SK-N-SH (cell line): ENCODE measurements around the gene ALDH3A2. TPM values are rescaled to one million over a fixed set of nuclear protein-coding genes. Genes with fewer than 3 reads are reported as not detected.

Experiments
- CTCF ChIA-PET: fragments of 300-600, 350-600 bp; formaldehyde crosslinking; extraction: SDS; loops from one replicate; lab custom pipeline; 2021; lab: Yijun Ruan, JAX
- POLR2A ChIA-PET: fragments of 350-600 bp; sonication (Branson Sonifier 250); formaldehyde crosslinking; extraction: SDS; loops from one replicate; lab custom pipeline; 2020; ENCODE audit warnings: antibody characterized with exemption, inconsistent platforms; lab: Yijun Ruan, JAX
- DNase-seq: peaks from one replicate; pipeline ENCODE4 v3.0.0; 2012
- H2AFZ ChIP-seq: fragments of 200-600 bp; sonication (generic); 2 replicates; pipeline ENCODE4 v1.8.1; 2016; ENCODE audit warnings: antibody characterized with exemption, mild to moderate bottlenecking, low read depth
- H3F3A ChIP-seq: fragments of 200-600 bp; sonication (generic); replicated peaks from 2 replicates; pipeline ENCODE3; 2016; ENCODE audit warnings: antibody characterized with exemption, mild to moderate bottlenecking; ENCODE audit not compliant: insufficient read depth
- H3K27ac ChIP-seq, 2 experiments: fragments of 200-500 bp in 1 of 2; fragments of 200-600 bp in 1 of 2; sonication (Bioruptor generic) in 1 of 2; sonication (generic), shearing (Covaris generic) in 1 of 2; 2 replicates each; pipeline versions ENCODE4 v1.5.1 to v1.6.1; 2014 to 2016; ENCODE audit warnings: low read depth in 2 of 2, inconsistent platforms in 1 of 2, low read length in 1 of 2, mild to moderate bottlenecking in 1 of 2, mixed read lengths in 1 of 2
- H3K27me3 ChIP-seq: fragments of 200-600 bp; sonication (generic), shearing (Covaris generic); 2 replicates; pipeline ENCODE4 v1.6.1; 2016; ENCODE audit warnings: mixed run types; ENCODE audit not compliant: insufficient read depth
- H3K36me3 ChIP-seq, 2 experiments: fragments of 200-500 bp in 1 of 2; fragments of 200-600 bp in 1 of 2; sonication (Bioruptor generic) in 1 of 2; sonication (generic) in 1 of 2; replicated peaks in 1 of 2; 2 replicates each; pipeline versions ENCODE3 to v1.5.1; 2014 to 2016; ENCODE audit warnings: low read length in 1 of 2, mild to moderate bottlenecking in 1 of 2; ENCODE audit not compliant: insufficient read depth in 2 of 2, control insufficient read depth in 1 of 2
- H3K4me1 ChIP-seq, 2 experiments: fragments of 200-500 bp in 1 of 2; fragments of 200-600 bp in 1 of 2; sonication (Bioruptor generic) in 1 of 2; sonication (generic), shearing (Covaris generic) in 1 of 2; 2 replicates each; pipeline versions ENCODE4 v1.5.1 to v1.6.1; 2014 to 2016; ENCODE audit warnings: low read depth in 1 of 2, low read length in 1 of 2, mixed run types in 1 of 2; ENCODE audit not compliant: insufficient read depth in 2 of 2, control insufficient read depth in 1 of 2
- H3K4me2 ChIP-seq: fragments of 200-600 bp; sonication (generic), shearing (Covaris generic); 2 replicates; pipeline ENCODE4 v1.6.1; 2017; ENCODE audit warnings: mixed run types
- H3K4me3 ChIP-seq, 2 experiments: fragments of 200-500 bp in 1 of 2; fragments of 200-600 bp in 1 of 2; sonication (Bioruptor generic) in 1 of 2; sonication (generic), shearing (Covaris generic) in 1 of 2; 2 replicates each; pipeline versions ENCODE4 v1.5.1 to v1.8.1; 2014 to 2016; ENCODE audit warnings: low read depth in 2 of 2, inconsistent platforms in 1 of 2, low read length in 1 of 2, mild to moderate bottlenecking in 1 of 2, mixed read lengths in 1 of 2, moderate library complexity in 1 of 2
- H3K79me2 ChIP-seq: fragments of 200-600 bp; sonication (generic); 2 replicates; pipeline ENCODE4 v1.8.1; 2017; ENCODE audit warnings: mild to moderate bottlenecking; ENCODE audit not compliant: insufficient read depth
- H3K9ac ChIP-seq: fragments of 200-600 bp; sonication (generic); 2 replicates; pipeline ENCODE4 v1.6.1; 2017; ENCODE audit warnings: mixed run types
- H3K9me2 ChIP-seq: fragments of 200-600 bp; sonication (generic); 2 replicates; pipeline ENCODE4 v1.6.1; 2017; ENCODE audit warnings: mixed run types
- H3K9me3 ChIP-seq: fragments of 200-600 bp; sonication (generic); 2 replicates; pipeline ENCODE4 v1.6.1; 2017; ENCODE audit warnings: mixed run types, mild to moderate bottlenecking, moderate library complexity
- H4K20me1 ChIP-seq: fragments of 200-600 bp; sonication (generic); 2 replicates; pipeline ENCODE4 v1.6.1; 2017; ENCODE audit warnings: mild to moderate bottlenecking, mixed run types; ENCODE audit not compliant: insufficient read depth
- CHD2 ChIP-seq: fragments of 150-350 bp; IDR thresholded peaks from 2 replicates; pipeline ENCODE4 v1.6.1; 2018; ENCODE audit warnings: low read length; ENCODE audit not compliant: partially characterized antibody
- CTCF ChIP-seq: fragments of 200-600 bp; sonication (generic); IDR thresholded peaks from 2 replicates; pipeline ENCODE4 v1.6.1; 2017; ENCODE audit warnings: antibody characterized with exemption, mild to moderate bottlenecking, moderate library complexity
- ELF1 ChIP-seq: IDR thresholded peaks from 2 replicates; pipeline ENCODE4 v1.4.0; 2012
- EP300 ChIP-seq, 2 experiments: IDR thresholded peaks; 2 replicates each; pipeline versions ENCODE4 v1.4.0 to v1.6.1; 2012; ENCODE audit warnings: borderline replicate concordance in 1 of 2, low read depth in 1 of 2, low read length in 1 of 2
- EZH2phosphoT487 ChIP-seq: fragments of 200-600 bp; sonication (generic); IDR thresholded peaks from 2 replicates; pipeline ENCODE4 v1.6.1; 2017; ENCODE audit warnings: low read depth, mixed run types, mild to moderate bottlenecking, antibody characterized with exemption, moderate library complexity, borderline replicate concordance
- GABPA ChIP-seq: IDR thresholded peaks from 2 replicates; pipeline ENCODE4 v1.4.0; 2012; ENCODE audit warnings: low read depth, mild to moderate bottlenecking
- JUND ChIP-seq: IDR thresholded peaks from 2 replicates; pipeline ENCODE4 v1.4.0; 2012
- MAX ChIP-seq: IDR thresholded peaks from 2 replicates; pipeline ENCODE4 v1.4.0; 2012; ENCODE audit warnings: low read depth
- NFIC ChIP-seq: IDR thresholded peaks from 2 replicates; pipeline ENCODE4 v1.4.0; 2012; ENCODE audit warnings: borderline replicate concordance
- POLR2AphosphoS5 ChIP-seq: IDR thresholded peaks from 2 replicates; pipeline ENCODE4 v1.6.1; 2012; ENCODE audit warnings: low read depth, low read length
- RXRA ChIP-seq: IDR thresholded peaks from 2 replicates; pipeline ENCODE4 v1.4.0; 2012; ENCODE audit warnings: low read depth, mild to moderate bottlenecking, borderline replicate concordance
- SMC3 ChIP-seq: IDR thresholded peaks from 2 replicates; pipeline ENCODE4 v1.6.1; 2012; ENCODE audit warnings: low read depth, low read length, improper control_type of control experiment
- USF1 ChIP-seq: IDR thresholded peaks from 2 replicates; pipeline ENCODE4 v1.4.0; 2012; ENCODE audit warnings: low read depth, borderline replicate concordance
- ZBTB33 ChIP-seq: IDR thresholded peaks from 2 replicates; pipeline ENCODE4 v1.4.0; 2012; ENCODE audit warnings: low read depth, borderline replicate concordance
- WGBS: methylation state at CpG from one replicate; pipeline ENCODE4 v1.1.6; 2017; ENCODE audit warnings: low lambda C conversion rate; 5-methylcytosine and 5-hydroxymethylcytosine counted together
- polyA plus RNA-seq, 3 experiments: library from polyadenylated mRNA; depleted of rRNA; stranded (reverse); fragments of >200 nt; gene quantifications; 2 replicates each; pipeline ENCODE4 v1.2.3, GENCODE V29; 2012
- TF ChIP-seq, protein P1 (sequence below): fragments of 150-350 bp; IDR thresholded peaks from 2 replicates; pipeline ENCODE4 v1.6.1; 2016; ENCODE audit warnings: mild to moderate bottlenecking, low read depth, low read length

ALDH3A2 gene
- polyA plus RNA-seq, 1 of the 3 experiments (the other 2 are of a cell fraction) = 16.6 TPM

- Histone ChIP-seq H3K79me2 (peaks cover 4% of the 10 kb centered on the region), H3K27me3 (no peaks in the 10 kb centered on the region), H3K36me3 (peaks cover 7 to 23% of the 10 kb centered on the region in 2 experiments), H4K20me1 (no peaks in the 10 kb centered on the region), H3F3A (peaks cover 5% of the 10 kb centered on the region), H2AFZ (no peak overlapping the region), H3K4me3 (no peak overlapping the region), H3K4me1 (peaks cover under 1 to 4% of the 10 kb centered on the region in 2 experiments; a peak in 2 of 4 replicates), H3K9me2 (no peaks in the 10 kb centered on the region), H3K27ac (no peak overlapping the region; a peak in 1 of 4 replicates), H3K9ac (no peak overlapping the region), H3K9me3 (no peaks in the 10 kb centered on the region), H3K4me2 (no peak overlapping the region)
- TF ChIP-seq EP300 (IDR thresholded peaks at IDR 0.05; ENCODE audit: borderline replicate concordance in 1 of 2, low read depth in 1 of 2, low read length in 1 of 2) = no peak
- POLR2A ChIA-PET = no interaction called here
- DNase-seq = no peak
- 87% methylated on average over 4 of the region's 4 CpGs for WGBS
- CTCF ChIA-PET = interaction anchor here (0.6 to 1.4 kb wide), 4 partner anchors 9 to 1052 kb away, joined by 3 to 4 read pairs (median 3); partner anchors contain the start of gene ALDH3A2
These were observed 8.5 kb downstream of the ALDH3A2 start for GRCh38 chr17:19656851-19657581.

GRCh38 chr17:19659366-19660177 lies 11.0 kb downstream of the ALDH3A2 start:
- Histone ChIP-seq H3K9ac (no peak overlapping the region), H3K9me3 (no peaks in the 10 kb centered on the region), H3K79me2 (no peaks in the 10 kb centered on the region), H3K4me3 (no peak overlapping the region), H4K20me1 (no peaks in the 10 kb centered on the region), H3K27me3 (no peaks in the 10 kb centered on the region), H3K4me1 (peaks cover 0 to 4% of the 10 kb centered on the region in 2 experiments; a peak in 1 of 4 replicates), H3K9me2 (no peaks in the 10 kb centered on the region), H3K36me3 (peaks cover 7 to 41% of the 10 kb centered on the region in 2 experiments), H3K4me2 (no peak overlapping the region), H3K27ac (no peak overlapping the region), H2AFZ (no peak overlapping the region), H3F3A (peaks cover 5% of the 10 kb centered on the region)
- no peak for DNase-seq
- TF ChIP-seq SMC3 (no peak), JUND (no peak), EZH2phosphoT487 (no peak), ELF1 (no peak), POLR2AphosphoS5 (no peak), NFIC (no peak), GABPA (no peak), USF1 (no peak), RXRA (no peak), CHD2 (no peak), ZBTB33 (no peak), MAX (no peak), CTCF (no peak)
- TF ChIP-seq, protein P1, sequence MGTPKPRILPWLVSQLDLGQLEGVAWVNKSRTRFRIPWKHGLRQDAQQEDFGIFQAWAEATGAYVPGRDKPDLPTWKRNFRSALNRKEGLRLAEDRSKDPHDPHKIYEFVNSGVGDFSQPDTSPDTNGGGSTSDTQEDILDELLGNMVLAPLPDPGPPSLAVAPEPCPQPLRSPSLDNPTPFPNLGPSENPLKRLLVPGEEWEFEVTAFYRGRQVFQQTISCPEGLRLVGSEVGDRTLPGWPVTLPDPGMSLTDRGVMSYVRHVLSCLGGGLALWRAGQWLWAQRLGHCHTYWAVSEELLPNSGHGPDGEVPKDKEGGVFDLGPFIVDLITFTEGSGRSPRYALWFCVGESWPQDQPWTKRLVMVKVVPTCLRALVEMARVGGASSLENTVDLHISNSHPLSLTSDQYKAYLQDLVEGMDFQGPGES = no peak
- ChIA-PET CTCF (interaction anchor here (1.0 to 1.9 kb wide), 4 partner anchors 11 to 1380 kb away, joined by 3 to 7 read pairs (median 4); partner anchors contain the start of gene ALDH3A2), POLR2A (no interaction called here)
- 99% methylated on average over 7 of the region's 7 CpGs for WGBS
